ENCODE data around the gene PHLPP1. TPM values are rescaled to one million over a fixed set of nuclear protein-coding genes. Genes with fewer than 3 reads are reported as not detected.

PHLPP1 gene
- total RNA-seq, 4 donors from 2014 or later, result 17.7 to 29.5 (median 25.5) TPM

GRCh38 chr18:62928326-62928725 lies 213.0 kb downstream of the PHLPP1 start:
- H3K27me3 ChIP-seq, result no peaks in the 10 kb centered on the region
- no peaks in the 10 kb centered on the region for H3K4me1 ChIP-seq
- in situ Hi-C loops (cut with MboI; ENCODE audit: low pct_ligation_motif_present in 1 of 4, low pct_unique_long_range_greater_than_20kb in 1 of 4, low sequenced_read_pairs in 3 of 4), result no loop called here
- no peak overlapping the region for H3K4me3 ChIP-seq
- peaks cover 0 to 4% (median 0%) of the 10 kb centered on the region in 4 donors for H3K36me3 ChIP-seq
- WGBS, 2 donors (ENCODE audit: low coverage in 1 of 2), result 80 to 88% methylated on average over 1 of the region's 1 CpG
- DNase-seq, result no peak
- H3K27ac ChIP-seq, result no peak overlapping the region
- no peak for TF ChIP-seq EP300 (IDR thresholded peaks at IDR 0.05; ENCODE audit: low read depth)
- no peak for TF ChIP-seq POLR2AphosphoS5 (IDR thresholded peaks at IDR 0.05)
- intact Hi-C loops (cut with DNase I; ENCODE audit: low total_unique reads), result no loop called here
- peaks cover 2 to 10% of the 10 kb centered on the region in 2 donors for H3K9me3 ChIP-seq

GRCh38 chr18:62933261-62933887 lies 218.0 kb downstream of the PHLPP1 start:
- TF ChIP-seq POLR2A (IDR thresholded peaks at IDR 0.05) (no peak), EP300 (IDR thresholded peaks at IDR 0.05; ENCODE audit: low read depth) (no peak), POLR2AphosphoS5 (IDR thresholded peaks at IDR 0.05) (no peak), CTCF (IDR thresholded peaks at IDR 0.05) (no peak)
- Histone ChIP-seq H3K4me3 (no peak overlapping the region), H3K27ac (no peak overlapping the region), H3K9me3 (peaks cover 2 to 10% of the 10 kb centered on the region in 2 donors), H3K4me1 (peaks cover 0 to 16% (median 5%) of the 10 kb centered on the region in 4 donors), H3K27me3 (no peaks in the 10 kb centered on the region), H3K36me3 (no peaks in the 10 kb centered on the region)
- DNase-seq, result no peak
- in situ Hi-C loops (cut with MboI; ENCODE audit: low pct_ligation_motif_present in 1 of 4, low pct_unique_long_range_greater_than_20kb in 1 of 4, low sequenced_read_pairs in 3 of 4) (no loop called here), intact Hi-C loops (cut with DNase I; ENCODE audit: low total_unique reads) (no loop called here)
- 42 to 49% methylated on average over 2 of the region's 2 CpGs for WGBS, 2 donors (ENCODE audit: low coverage in 1 of 2)

- Histone ChIP-seq H3K27ac (no peak overlapping the region), H3K27me3 (no peaks in the 10 kb centered on the region), H3K4me1 (peaks cover 0 to 26% (median 8%) of the 10 kb centered on the region in 4 donors), H3K36me3 (no peaks in the 10 kb centered on the region), H3K9me3 (peaks cover 2 to 10% of the 10 kb centered on the region in 2 donors), H3K4me3 (no peak overlapping the region)
- WGBS, 2 donors (ENCODE audit: low coverage in 1 of 2), result 68 to 93% methylated on average over 3 of the region's 3 CpGs
- TF ChIP-seq POLR2AphosphoS5 (IDR thresholded peaks at IDR 0.05), result no peak
- TF ChIP-seq EP300 (IDR thresholded peaks at IDR 0.05; ENCODE audit: low read depth), result no peak
- no peak for TF ChIP-seq CTCF (IDR thresholded peaks at IDR 0.05)
- TF ChIP-seq POLR2A (IDR thresholded peaks at IDR 0.05), result no peak
- intact Hi-C loops (cut with DNase I; ENCODE audit: low total_unique reads) (no loop called here), in situ Hi-C loops (cut with MboI; ENCODE audit: low pct_ligation_motif_present in 1 of 4, low pct_unique_long_range_greater_than_20kb in 1 of 4, low sequenced_read_pairs in 3 of 4) (no loop called here)
- DNase-seq, result no peak
These were observed 220.7 kb downstream of the PHLPP1 start for GRCh38 chr18:62935994-62936393.

- TF ChIP-seq EP300 (IDR thresholded peaks at IDR 0.05; ENCODE audit: low read depth), result no peak
- no peak for TF ChIP-seq POLR2A (IDR thresholded peaks at IDR 0.05)
- TF ChIP-seq CTCF (IDR thresholded peaks at IDR 0.05), result no peak
- TF ChIP-seq POLR2AphosphoS5 (IDR thresholded peaks at IDR 0.05), result no peak
- H3K4me1 ChIP-seq, result peaks cover 0 to 26% (median 8%) of the 10 kb centered on the region in 4 donors
- no peak overlapping the region for H3K4me3 ChIP-seq
- peaks cover 0 to 7% of the 10 kb centered on the region in 2 donors for H3K9me3 ChIP-seq
- intact Hi-C loops (cut with DNase I; ENCODE audit: low total_unique reads) (no loop called here), in situ Hi-C loops (cut with MboI; ENCODE audit: low pct_ligation_motif_present in 1 of 4, low pct_unique_long_range_greater_than_20kb in 1 of 4, low sequenced_read_pairs in 3 of 4) (no loop called here)
- WGBS, 2 donors (ENCODE audit: low coverage in 1 of 2), result 83 to 85% methylated on average over 2 of the region's 2 CpGs
- no peaks in the 10 kb centered on the region for H3K27me3 ChIP-seq
- DNase-seq, result no peak
- H3K27ac ChIP-seq, result no peak overlapping the region
- H3K36me3 ChIP-seq, result no peaks in the 10 kb centered on the region
These were observed 221.7 kb downstream of the PHLPP1 start for GRCh38 chr18:62937065-62937464.
